CMK (cell line): Measurements from ENCODE around the gene NAP1L1.

Experiments
- DNase-seq: peaks from one replicate; pipeline ENCODE4 v3.0.0-alpha.2; 2010; ENCODE audit warnings: low read depth

NAP1L1 gene, protein sequence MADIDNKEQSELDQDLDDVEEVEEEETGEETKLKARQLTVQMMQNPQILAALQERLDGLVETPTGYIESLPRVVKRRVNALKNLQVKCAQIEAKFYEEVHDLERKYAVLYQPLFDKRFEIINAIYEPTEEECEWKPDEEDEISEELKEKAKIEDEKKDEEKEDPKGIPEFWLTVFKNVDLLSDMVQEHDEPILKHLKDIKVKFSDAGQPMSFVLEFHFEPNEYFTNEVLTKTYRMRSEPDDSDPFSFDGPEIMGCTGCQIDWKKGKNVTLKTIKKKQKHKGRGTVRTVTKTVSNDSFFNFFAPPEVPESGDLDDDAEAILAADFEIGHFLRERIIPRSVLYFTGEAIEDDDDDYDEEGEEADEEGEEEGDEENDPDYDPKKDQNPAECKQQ

DNA sequence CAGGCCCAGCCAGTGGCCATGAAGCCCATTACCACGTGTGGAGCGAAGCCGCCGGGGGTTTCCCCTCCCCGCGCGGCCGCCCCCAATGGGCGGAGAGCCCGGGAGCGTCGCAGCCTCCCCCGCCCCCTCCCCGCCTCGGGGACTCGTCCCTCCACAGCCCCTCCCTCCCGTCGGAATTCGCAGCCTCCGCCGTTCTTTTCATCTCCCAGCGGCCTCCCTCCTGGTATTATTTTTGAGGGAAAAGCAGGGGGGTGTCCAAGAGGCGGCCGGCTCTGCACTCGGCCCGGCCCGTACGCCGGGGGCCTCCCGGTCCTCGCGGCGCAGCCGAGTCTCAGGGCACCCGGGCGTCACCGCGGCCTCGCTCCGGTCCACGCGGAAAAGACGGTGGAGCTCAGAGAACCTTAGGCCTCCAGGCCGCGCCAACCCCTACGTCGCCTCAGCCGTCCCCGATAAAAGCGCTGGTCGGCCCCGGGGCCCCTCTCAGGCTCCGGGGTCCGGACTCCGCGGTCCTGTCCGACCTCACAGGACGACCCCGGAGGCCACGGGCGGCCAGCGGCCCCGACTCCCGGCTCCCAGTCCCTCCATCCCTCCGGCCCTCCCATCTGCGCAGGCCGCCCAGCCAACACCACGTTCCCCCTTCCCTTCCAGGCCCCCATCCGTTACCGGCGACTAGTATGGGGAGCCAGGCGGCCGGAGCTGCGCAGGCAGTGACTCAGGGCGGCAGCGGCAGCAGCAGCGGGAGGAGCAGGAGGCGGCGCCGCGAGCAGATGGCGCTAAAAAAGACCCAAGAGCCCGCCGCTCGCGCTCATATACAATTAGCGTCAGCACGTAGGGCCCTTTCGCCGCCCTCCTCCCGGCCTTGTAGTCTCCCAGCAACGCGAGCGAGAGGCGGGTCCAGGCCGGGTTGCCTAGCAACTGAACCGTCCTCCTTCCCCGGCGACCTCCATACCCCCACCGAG lies at the start of gene NAP1L1:
Gene NAP1L1 (minus strand): TSS at position 782 of the 959 bp plus-strand sequence. CDS start 10,466 bp downstream, outside the sequence.
- DNase-seq: peak; percentile 73

DNA sequence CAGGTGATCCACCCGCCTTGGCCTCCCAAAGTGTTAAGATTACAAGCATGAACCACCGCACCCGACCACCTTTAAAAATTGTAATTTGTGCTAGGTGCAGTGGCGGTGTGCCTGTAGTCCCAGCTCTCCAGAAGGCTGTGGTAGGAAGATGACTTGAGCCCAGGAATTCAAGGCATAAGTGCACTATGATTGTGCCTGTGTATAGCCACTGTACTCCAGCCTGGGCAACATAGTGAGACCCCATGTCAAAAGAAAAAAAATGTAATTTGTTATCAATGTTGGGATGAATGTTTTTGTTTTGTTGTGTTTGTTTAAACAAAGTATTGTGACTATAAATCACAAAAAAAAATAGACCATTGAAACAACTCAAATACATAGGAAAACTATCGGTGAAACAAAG lies 43.1 kb upstream of the NAP1L1 start:
- no peak for DNase-seq

DNA sequence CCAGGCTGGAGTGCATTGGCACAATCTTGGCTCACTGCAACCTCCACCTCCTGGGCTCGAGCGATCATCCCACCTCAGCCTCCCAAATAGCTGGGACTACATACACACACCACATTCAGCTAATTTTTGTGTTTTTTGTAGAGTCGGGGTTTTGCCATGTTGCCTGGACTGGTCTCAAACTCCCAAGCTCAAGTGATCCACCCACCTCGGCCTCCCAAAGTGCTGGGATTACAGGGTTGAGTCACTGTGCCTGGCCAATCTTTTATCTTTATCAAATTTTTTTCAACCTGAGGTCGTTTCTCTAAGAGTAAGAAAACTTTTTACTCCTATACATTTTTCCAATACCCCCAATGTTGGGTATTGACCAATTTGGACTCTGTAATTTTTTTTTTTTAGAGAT lies 40.0 kb upstream of the NAP1L1 start:
- no peak for DNase-seq

DNA sequence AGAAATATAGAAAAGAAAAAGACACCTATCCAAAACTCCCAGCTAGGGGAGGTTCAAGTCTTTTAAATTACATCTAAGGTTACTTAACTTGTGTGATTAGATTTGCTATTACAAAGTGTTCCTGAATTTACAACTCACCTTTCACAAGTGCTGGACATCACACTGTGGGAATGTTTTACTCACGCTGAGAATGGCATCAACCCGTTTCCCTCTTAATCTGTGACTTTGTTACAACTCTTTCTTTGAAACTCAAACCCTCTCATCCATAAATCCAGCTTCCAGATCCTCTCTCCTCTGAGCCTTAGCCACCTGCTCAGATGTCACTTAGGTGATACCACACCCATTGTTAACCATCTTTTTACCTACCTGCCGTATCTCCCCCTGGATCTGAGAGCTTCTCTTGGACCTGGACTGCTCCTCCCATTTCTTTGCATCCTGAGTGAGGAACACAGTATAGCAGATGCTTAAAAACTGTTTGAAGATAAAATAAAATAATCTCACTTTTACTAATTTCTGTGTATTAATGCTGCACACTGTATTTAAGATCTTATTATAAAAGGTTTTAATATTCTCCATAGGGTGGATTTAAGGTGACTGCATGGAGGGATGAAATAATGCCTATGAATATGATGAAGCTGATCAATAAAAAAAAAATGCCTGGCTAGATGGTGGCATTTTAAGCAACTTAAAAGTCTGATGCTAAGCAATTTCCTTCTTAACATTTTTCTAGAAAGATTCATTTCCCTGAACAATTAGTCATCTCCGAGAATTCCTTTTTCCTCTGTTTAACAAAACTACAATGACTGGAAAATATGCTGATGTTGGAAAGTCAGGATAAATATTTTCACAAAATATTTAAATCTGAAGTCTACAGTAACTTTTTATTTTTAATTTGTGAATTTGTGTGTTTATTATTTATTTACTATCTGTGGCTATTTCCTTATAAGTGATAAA lies 39.1 kb upstream of the NAP1L1 start:
- no peak for DNase-seq

DNA sequence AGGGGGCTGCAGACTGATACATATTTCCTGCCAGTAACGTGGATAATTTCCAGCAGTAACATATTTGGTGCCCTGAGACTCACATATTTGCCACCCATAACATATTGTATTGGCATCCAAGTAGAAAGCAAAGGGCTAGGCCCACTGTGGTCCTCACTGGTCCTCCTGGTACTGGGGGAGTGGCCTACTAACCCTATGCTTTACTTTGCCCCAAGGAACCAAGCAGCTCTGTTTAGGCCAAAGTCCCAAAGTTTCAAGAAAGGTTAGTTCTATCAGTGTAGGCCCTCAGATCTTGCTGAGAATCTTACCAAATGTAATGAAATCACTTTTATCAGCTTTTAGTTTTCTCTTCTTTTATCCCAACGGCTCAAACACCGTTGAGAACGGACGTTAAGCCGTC lies 35.4 kb upstream of the NAP1L1 start:
- no peak for DNase-seq

DNA sequence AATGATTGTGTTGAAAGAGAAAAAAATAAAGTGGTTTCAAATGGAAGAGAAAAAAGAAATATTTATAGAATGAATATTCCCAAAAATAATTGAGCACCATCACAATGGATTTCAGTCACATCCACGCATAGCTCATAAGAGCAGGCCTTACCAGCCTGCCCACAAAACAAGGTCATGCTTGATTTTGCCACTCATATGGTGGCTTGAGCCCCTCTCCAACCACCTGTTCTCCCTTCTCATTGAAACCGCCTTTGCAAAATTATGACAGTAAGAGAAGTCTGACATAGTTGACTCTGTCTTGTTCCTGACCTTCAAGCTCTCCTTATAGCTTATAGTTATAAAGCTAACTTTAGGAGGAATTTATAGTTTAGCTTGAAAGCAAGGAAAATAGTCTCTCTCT lies 33.3 kb upstream of the NAP1L1 start:
- no peak for DNase-seq

DNA sequence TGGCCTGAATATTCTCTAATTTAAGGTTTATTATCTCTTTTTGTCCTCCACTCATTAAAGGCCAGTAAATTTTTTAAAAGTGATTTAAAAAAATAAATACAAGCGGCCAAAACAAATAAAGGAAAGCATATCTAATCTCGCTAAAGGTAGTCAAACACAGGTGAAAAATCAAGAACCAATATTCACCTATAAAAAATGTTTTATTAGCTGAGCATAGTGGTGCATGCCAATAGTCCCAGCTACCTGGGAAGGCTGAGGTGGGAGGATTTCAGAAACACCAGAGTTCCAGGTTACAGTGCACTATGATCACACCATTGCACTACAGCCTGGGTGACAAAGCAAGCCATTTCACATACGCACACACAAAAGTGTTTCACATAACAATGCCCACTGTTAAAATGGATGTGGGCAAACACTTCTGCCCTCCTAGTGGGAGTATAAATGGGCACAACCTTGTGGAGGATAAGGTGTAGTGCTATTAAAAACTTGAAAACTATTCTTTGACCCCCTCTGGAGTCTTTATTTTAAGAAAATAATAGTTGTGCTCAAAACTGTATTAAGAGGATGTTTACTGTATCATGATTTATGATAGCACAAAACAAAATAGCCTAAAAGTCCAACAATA lies 32.7 kb upstream of the NAP1L1 start:
- no peak for DNase-seq

DNA sequence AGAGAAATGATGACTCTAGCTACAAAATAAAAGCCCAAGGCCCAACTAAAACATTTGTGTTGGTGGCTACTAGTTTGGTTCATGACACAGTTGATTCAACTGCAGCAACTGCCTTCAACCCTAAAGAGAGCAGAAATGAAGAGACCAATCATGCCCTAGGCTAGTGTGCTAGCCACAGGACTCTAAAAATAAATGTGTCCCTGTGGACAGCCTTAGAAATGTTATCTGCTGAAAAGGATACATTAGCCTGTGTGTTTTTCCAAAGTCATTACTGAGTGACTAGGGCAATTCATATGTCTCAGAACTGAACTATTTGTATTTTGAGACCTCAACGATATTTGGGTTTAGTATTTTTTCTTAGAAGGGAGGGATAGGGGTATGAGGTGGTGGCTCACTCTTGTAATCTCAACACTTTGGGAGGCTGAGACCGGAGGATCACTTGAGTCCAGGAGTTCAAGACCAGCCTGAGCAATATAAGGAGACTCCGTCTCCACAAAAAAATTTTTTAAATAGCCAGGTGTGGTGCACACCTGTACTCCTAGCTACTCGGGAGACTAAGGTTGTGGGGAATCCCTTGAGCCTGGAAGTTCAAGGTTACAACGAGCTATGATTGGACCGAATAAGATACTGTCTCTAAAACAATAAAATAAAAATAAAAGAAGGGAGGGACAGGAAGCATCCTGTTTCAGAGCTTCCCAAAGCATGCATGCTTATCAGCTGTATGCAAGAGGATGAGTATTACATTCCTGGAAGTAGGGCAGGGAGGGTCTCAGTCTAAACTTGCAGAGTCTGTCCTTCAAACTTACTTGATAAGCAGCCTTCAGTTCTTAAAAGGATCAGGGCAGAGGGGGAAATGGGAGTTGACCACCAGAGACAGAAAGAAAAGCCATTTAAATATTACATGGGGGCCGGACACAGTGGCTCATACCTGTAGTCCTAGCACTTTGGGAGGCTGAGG lies 29.6 kb upstream of the NAP1L1 start:
- DNase-seq: peak; percentile 9

DNA sequence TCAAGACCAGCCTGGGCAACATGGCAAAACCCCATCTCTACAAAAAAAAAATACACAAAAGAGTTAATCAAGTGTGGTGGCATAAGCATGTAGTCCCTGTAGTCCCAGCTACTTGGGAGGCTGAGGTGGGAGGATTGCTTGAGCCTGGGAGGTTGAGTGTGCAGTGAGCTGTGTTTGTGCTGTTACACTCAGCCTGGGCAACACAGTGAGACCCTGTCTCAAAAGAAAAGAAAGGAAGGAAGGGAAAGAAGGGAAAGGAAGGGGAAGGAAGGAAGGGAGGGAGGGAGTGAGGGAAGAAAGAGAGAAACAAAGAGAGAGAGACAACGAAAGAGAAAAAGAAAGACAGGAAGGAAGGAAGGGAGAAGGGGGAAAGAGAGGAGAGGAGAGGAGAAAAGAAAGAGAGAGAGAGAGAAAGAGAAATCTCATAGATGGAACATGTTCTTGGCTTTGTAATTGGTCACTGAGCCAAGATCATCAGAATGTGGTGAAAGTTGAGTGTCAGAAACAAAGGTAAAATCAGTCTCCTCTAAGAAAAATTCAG lies 26.8 kb upstream of the NAP1L1 start:
- no peak for DNase-seq

DNA sequence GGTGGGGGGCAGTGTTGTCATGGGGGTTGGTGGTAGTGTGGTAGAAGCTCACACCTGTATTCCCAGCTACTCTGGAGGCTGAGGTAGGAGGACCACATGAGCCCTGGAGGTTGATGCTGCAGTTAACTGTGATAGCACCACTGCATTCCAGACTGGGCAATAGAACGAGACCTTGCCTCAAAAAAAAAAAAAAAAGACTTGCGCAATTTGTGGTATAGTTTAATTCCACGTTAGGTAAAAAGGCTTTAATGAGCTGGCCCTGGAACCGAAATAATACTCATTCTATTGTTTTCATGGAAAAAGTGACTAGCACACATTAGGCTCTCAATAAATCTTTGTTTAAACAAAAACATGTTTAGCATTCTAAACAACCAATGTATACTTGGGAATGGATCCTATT lies 25.4 kb upstream of the NAP1L1 start:
- DNase-seq: no peak

DNA sequence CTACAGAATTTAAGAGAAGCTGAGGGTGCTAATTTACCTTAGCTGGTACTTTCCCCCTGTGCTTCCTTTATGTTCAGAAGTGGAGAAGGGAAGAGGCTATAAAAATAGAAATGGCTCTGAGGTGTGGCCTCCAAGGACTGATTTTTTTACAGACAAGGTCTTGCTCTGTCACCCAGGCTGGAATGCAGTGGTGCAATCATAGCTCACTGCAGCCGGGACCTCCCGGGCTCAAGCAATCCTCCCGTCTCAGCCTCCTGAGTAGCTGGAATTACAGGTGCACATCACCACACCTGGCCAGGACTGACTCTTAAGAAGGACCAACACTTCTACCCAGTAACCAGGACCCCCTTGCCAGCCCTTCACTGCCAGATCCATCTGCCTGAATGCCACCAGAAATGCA lies 23.9 kb upstream of the NAP1L1 start:
- no peak for DNase-seq

DNA sequence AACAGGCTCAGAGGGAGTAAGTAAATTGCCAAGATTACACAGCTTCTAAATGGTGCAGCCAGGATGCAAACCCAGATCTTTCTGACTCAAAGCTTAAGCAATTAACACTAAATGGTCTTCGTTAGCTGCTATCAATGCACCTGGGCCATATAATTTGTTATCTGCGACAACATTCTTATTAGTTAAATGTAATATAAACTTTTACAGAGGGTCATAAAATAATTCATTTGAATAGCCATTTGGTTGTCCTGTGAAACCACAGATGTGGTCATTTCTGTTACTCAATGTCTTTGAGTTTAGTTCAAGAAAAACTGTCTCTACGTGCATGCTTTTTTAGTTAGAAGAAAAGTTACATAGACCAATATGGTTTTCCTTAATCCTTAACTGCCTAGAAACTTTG lies 22.1 kb upstream of the NAP1L1 start:
- no peak for DNase-seq

DNA sequence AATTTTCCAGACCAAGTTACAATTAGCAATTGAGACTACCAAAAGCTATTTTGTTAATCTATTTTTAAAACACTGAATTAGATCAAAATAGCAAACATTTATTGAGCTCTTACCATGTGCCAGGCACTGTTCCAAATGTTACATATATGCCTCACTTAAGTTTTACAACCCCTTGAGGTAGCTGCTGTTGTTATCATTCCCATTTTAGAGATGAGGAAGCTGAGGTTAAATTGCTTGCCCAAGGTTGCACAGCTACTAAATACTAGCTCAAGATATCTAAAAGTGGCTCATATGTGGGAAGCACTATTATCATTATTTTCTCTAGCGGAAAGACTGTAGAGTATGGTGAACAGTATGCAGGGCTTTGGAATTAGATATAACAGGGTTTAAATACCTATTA lies 19.5 kb upstream of the NAP1L1 start:
- no peak for DNase-seq

DNA sequence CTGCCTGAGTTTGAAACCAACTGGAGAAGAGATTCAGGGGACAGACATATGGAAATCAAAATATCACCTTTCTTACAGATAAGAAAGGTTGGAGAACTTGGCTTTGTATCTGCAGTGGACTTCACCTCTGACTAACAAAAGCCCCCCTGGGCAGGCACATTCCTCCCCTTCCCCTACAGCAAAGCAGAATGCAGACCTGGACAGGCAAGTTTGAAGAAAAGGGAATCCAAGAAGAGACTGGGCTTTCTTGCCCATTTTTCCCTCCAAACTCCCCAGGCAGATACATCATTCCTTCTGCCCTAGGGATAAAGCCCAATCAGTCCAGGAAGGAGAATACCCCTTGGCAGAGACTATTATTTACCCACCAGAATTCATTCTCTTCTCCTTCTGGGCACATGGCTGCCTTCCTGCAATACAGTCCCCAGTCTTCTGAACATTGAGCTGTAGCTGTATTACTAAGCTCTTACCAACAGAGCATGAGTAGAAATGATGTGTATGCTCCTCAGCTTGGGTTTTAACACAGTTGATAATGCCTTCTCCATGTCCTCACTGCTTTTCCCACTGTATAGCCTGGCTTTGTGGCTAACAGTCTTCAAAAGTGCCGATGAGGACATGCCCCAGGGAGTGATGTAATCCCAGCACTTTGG lies 17.4 kb upstream of the NAP1L1 start:
- no peak for DNase-seq

DNA sequence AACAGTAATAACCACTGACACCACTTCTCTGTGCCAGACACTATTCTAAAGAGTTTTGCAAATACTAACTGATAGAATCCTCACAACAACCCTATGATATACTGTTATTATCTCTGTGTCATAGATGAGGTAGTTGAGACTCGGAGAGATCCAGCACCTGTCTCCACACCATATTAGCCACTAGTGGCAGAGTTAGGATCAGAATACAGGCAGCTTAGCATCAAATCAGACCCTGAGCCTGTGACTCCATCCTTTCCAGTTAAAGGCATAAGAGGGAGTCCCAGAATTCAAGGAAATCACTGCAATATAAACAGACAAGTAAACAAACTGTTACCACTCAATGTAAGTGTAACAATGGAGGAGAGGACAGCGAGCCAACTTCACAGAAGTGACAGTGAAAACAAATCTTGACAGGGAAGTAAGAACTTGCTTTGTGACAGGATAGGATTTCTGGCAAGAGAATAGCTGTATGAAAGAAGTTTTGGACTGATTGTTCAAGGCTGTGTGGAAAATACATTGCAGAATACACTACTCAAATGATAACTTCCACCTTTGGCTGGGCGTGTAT lies 11.7 kb upstream of the NAP1L1 start:
- DNase-seq: no peak

DNA sequence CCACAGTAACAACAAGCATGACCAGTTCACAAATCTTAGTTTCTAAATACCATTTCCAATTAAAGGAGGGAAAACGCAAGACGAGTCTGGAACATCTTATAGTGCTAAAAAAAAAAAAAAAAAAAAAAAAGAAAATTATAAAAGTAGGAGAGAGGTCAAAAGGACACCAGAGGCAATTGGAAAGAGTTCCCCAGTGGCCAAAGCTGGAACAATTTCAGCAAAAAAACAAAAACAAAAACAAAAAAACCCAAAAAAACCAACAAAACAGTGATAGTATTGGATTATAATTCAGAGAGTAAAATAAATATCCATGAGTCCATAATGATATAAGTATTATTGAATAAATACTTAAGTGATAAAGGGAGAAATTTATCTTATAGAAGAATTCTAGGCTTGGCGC lies 10.3 kb upstream of the NAP1L1 start:
- DNase-seq: no peak

DNA sequence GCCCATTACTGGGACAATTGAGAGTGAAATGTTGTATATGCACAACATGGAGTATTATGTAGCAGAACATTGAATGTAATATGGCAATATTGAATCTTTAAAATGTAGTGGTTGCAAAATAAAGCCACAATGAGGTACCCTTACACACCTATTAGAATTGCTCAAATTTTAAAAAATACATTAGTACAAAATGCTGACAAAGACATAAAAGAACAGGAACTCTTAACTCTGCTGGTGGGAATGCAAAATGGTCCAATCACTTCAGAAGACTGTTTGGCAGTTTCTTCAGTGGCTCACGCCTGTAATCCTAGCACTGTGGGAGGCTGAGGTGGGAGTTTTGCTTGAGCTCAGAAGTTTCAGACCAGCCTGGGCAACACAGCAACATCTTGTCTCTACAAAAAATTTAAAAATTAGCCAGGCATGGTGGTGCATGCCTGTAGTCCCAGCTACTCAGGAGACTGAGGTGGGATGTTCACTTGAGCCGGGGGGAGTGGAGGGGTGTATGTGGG lies 6.8 kb upstream of the NAP1L1 start:
- DNase-seq: no peak

DNA sequence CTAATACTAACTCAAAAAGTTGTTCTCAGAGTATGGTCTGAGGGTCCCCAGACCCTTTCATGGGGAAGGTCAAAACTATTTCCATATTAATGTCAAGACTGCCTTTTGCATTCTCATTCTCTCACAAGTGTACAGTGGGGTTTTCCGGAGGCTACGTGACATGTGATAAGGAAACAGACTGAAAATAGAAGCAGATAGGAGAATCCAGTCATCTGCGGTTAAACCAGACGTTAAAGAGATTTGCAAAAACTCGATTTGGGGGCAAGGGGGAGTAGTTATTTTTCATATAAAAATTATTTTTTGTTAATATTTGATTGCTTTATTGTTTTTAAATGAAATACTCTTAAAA lies 1.0 kb upstream of the NAP1L1 start:
- DNase-seq: peak; percentile 36
